Stimulated activated CD8-positive, alpha-beta memory T cell treated with anti-CD3 and anti-CD28 coated beads, Interleukin-4, amount 100 ng/mL, for 48 hours (primary cell): ENCODE data around the gene RCAN1.

Experiments used
- DNase-seq: peaks from one replicate; pipeline ENCODE4 v3.0.0-alpha.2; 2020

RCAN1 gene

DNA sequence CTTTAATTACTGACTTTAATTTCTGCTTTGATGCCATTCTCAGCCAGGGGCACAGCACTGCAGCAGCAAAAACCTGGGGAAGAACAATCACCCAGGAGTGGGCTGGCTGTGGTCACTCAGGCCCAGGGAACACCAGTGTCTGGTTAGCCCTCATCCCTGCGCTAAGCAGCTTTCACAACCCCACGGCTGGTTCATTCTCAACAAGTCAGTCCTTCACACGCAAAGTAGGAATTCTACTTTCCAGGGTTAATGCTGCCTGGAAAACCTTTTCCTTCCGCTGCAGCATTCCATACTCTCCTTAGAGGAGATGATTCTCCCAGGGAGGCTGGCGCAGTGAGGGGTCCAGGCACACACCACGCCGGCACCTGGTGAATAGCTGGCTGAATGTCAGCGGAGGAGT is 78.6 kb downstream of the RCAN1 start:
- no peak for DNase-seq

GRCh38 chr21:34535886-34536285 is 79.0 kb downstream of the RCAN1 start:
- DNase-seq: no peak

DNA sequence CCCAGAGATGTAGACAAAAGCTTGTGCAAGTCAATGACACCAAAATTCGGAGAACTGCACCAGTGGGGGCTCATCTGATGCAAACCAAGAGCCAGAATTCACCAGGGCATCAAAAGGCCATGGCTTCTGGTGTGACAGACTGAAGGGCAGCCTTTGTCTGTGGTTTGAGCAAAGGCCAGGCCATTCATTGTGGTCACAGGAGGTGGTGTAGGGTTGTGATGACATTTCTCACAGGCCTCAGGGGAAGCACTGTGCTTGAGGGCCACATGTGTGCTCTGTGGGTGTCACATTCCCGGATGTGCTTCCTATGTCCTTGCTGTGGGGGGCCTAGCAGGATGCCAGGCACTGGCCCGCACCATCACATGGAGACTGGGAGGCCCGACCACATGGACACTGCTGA is 80.4 kb downstream of the RCAN1 start:
- no peak for DNase-seq

- DNase-seq: no peak
These were observed 81.0 kb downstream of the RCAN1 start for GRCh38 chr21:34533938-34534337.

DNA sequence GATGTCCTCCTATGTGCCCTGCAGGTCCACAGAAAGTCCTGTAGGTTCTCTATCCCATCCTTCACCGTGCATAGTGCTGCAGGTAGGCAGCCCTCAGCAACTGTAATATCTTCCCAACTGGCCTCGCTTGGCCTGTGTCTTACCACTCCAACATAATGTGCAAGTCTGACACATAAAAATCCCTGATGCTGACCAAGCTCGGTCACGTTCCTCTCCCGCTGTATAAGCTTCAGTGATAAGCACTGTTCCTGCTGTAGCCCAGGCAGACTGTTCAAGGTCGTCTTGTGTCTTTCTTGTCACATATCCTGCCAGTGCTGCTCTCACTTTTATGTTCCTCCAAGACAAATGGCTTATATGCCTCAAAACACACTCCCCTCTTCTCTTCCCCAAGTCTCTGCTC is 83.5 kb downstream of the RCAN1 start:
- no peak for DNase-seq

DNA sequence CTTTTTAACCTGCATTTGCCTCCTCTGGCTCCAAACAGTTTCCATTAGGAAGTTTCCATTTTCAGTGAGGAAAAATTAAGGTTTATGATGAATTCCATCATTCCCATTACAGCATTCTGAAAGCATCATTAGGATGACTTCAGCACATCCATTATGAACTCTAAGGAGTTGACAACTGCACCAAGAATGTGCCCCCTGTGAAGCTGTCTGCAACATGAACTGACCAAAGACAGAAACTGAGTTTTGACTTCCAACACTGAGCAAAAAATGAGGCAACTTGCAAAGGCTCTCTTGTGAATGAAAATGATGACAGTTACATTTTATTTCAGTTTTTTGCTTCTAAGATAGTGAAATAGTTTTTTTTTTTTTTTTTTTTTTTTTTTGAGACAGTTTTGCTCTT is 84.7 kb downstream of the RCAN1 start:
- no peak for DNase-seq

- no peak for DNase-seq
These were observed 86.8 kb downstream of the RCAN1 start for GRCh38 chr21:34528131-34528561.

GRCh38 chr21:34526618-34527290 is 88.2 kb downstream of the RCAN1 start:
- DNase-seq: peak; percentile 52

DNA sequence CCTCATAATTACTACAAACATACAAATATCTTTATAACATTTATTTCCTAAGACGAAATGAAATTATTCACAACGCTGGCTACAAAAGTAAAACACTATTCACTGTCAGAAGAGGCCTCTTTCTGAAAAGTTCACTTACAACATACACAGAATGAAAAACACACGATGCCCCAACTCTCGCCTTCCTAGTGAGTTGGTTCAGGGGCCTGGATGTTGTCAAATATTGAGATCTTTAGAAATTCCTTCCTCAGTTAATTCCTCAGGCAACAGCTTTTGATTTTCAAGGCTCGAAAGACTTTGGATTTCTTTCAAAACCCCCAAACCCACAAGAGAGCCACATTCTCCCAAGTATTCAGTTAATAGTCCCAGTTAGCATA is 88.7 kb downstream of the RCAN1 start:
- no peak for DNase-seq

GRCh38 chr21:34524646-34525601 is 90.0 kb downstream of the RCAN1 start:
- DNase-seq: no peak

DNA sequence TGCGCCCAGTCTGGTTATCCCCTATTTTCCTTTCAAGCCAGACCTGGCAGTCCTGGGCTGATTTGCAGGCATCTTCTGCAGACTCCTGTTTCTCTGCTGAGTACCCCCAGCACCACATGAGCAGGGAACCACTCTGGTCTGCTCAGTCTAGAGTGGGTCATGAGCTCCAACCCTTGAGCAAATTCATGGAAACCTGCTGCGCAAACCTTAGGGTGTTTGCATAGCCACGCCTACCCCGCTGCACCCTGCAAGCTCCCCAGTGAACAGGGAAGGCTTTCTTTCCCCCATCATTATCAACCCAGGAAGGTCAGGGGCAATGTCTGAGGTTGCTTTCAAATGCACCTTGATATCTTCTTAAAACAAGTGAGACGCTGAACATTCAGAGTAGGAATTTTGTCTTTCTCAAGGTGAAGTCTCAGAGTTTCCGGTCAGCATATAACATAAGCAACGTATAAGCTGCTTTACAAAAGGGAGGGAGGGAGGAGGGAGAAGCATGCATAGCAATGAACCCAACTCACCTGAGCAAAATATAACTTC is 91.8 kb downstream of the RCAN1 start:
- DNase-seq: no peak

- no peak for DNase-seq
These were observed 92.6 kb downstream of the RCAN1 start for GRCh38 chr21:34522284-34522683.

GRCh38 chr21:34521561-34521960 is 93.4 kb downstream of the RCAN1 start:
- DNase-seq: no peak

DNA sequence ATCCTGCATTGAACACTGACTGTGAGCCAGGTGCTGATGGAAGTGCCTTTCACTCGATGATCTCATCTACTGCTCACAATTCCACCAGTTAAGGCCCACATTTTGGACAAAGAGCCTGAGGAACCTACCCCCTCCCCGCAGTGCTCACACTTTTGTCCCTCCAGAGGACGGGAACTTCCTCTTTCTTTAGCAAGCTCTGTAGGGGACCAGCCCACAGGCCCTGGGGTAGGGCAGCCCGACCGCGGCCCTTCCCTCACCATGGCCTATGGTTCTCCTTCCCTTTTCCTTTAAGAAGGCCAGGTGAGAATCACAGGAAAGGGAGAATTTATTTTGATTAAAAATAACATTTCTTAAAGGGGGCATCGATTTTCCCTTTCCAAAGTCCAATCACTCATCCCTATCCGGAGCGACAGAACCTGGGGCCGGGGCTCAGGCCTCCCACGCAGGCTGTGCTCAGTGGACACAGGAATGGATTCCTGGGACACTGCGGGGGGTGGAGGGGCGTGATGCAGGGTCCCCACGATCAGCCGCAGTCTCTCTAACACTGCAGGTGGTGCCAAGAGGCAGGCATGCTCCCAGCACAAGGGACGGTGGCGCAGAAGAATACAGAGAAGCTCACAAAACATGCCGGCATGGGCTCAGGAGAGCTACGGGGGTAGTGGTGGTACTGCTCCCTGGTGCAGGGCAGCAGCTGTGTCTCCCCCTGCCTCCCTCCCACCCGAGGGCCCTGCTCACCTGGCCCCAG is 94.0 kb downstream of the RCAN1 start:
- no peak for DNase-seq

GRCh38 chr21:34520281-34520680 is 94.6 kb downstream of the RCAN1 start:
- no peak for DNase-seq

DNA sequence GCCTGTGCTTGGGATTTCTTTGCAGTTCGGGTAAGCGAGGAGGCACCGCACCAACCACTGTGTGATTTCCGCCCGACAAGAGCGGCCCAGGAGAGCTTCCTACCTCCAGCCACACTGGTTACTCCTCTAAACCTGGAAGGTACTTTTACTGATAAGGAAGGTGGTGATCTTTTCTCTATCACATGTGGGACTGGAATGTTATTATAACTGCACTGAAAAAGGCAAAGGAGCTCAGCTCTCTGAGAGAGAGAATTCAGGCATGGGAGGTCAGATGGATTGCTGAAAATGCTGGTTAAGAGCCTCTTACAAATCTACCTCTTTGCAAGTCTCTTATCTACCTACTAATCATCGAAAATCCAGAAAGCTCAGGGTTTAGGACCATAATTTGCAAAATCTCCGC is 95.2 kb downstream of the RCAN1 start:
- no peak for DNase-seq

DNA sequence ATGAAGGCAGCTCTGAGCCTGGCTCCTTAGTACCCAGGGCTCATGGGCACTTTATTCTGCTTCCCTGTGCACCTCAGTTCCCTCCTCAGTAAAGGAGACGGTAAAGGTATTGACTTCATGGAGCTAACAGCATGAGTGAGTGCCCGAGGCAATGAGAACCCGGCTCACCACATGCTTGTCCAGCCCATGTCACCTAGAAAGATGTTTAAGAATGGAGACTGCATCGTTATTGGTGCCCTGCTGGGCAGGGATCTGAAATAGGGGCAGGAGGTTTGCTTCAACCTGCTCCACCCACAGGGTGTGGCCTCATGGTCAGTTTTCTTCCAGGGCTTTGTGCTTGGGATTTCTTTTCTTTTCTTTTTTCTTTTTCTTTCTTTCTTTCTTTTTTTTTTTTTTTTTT is 95.9 kb downstream of the RCAN1 start:
- no peak for DNase-seq

DNA sequence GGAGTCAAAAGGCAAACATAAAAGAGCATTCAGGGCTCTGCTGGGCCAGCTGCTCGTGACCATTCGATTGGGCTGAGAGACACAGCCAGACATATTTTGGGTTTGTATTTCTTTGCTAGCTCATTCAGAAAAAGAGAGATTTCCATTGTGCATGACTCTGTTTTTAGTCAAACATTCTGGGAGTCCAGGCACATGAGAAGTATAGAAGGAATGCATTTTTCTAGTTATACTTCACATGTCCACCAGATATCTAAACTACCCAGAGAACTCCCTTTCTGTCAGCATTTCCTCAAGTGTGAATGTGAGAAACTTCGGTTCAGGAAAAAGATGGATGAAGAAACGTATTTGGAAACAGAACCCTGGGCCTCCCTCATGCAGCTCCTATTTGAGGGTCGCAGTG is 96.6 kb downstream of the RCAN1 start:
- no peak for DNase-seq

DNA sequence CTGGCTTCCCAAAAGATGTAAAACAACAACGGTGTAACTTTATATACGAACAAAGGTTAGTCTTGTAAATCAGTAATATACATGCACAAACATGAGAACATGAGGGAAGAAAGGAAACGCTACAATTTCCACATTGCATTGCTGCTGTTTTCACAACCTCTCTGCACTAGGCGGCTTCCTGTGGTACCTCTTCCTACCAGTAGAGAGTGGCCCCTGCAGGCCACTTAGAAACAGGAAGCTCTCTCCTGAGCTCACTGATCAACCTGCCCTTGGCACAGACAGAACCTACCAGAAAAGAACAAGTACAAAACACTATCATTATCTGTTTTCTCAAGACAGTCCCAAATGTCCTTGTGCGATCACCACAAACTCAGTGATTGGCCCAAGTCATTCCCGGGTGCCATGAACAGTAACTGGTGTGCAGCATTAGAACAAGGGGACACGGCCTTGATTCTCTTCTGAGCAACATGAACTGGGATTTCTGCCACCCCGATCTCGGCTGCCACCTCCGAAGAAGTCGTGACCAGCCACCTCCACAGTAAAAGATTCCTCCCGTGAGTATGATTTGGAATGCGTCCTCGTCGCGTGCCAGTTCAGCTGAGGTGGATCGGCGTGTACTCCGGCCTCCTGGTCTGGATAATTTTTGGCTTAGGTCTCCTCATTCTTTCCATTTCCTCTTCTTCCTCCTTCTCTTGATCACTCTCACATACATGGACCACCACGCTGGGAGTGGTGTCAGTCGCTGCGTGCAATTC is 97.2 kb downstream of the RCAN1 start:
- no peak for DNase-seq

- DNase-seq: no peak
These were observed 97.9 kb downstream of the RCAN1 start for GRCh38 chr21:34517039-34517438.

- DNase-seq: no peak
These were observed 100.3 kb downstream of the RCAN1 start for GRCh38 chr21:34514576-34515115.

- no peak for DNase-seq
These were observed 101.7 kb downstream of the RCAN1 start for GRCh38 chr21:34513129-34513675.
